Inflammatory macrophage treated with lipopolysaccharide for 1 hour (primary cell): ENCODE results near the gene TMEM217.

Experiments
- DNase-seq, 2 donors: peaks; one replicate each; pipeline ENCODE4 v3.0.0-alpha.2; 2020 to 2022

The TMEM217 gene

DNA sequence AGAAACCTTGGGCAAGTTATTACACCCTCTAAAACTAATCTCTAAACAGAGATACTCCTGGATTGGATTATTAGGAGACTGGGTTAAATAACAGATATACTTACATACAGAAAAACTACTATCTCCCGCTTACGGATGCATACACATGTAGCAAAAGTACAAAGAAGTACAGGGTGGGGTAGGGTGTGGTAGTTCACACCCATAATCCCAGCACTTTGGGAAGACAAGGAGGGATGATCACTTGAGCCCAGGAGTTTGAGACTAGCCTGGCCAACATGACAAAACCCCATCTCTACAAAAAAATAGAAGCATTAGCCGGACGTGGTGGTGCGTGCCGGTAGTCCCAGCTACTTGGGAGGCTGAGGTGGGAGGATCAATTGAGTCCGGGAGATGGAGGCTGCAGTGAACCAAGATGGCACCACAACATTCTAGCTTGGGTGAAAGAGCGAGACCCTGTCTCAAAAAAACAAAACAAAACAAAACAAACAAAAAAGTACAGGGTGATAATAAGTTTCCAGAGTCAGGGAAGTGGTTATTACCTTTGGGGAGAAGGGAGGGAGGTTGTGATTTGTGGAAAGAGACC, 79.9 kb downstream of the TMEM217 start:
- DNase-seq, result no peak

DNA sequence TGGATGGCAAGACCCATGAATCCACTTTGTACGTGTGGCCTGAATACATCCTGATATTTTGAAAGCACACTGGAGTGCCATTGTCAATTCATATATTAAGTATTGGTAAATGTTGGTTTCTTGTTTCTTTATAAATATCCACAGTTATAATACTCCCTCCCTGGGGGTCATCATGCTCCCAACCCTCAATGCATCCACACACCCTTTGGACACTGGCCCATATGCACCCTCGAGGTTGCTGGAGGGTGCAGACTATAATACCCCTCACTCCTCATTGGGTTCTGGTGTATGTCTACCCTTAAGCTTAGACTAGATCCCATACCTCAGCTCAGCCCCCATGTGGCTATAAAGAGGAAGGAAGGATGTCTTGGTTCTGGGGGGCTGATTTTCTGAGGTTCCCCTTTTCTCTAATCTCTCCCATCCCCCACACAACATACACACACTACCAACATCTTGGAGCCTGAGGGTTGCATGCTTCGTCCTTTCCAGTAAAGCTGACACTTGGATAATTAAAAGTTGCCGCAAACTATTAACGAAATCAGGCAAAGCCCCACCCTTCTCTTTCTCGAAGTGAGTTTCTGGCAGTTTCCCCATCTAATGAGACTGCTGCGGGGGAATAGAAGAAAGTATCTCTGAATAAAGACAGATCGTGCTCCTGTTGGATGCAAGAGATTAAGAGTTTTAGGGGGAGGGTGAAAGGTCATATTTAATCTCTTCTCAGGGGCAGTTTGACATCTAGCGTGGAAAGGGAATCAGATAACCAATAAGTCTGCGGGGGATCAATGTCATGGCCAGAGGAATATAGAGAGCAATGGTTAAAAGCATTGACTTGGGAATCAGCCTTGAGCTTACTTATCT, 80.6 kb downstream of the TMEM217 start:
- peak; percentile 39 to 51 for DNase-seq

- DNase-seq, result peak in 1 of 2 donors; percentile 27
These were observed 81.5 kb downstream of the TMEM217 start for GRCh38 chr6:37176268-37177076.

GRCh38 chr6:37175332-37176267, 82.3 kb downstream of the TMEM217 start:
- DNase-seq, result peak in 1 of 2 donors; percentile 19

- DNase-seq, result no peak
These were observed 83.2 kb downstream of the TMEM217 start for GRCh38 chr6:37174515-37175331.

DNA sequence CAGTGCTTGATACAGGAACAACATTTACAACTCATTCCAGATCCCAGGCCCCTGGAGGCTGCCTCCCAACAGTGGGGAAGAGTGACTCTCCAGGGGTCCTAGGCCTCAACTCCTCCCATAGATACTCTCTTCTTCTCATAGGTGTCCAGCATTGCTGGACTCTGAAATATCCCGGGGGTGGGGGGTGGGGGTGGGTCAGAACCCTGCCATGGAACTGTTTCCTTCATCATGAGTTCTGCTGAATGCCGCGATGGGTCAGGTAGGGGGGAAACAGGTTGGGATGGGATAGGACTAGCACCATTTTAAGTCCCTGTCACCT, 83.8 kb downstream of the TMEM217 start:
- DNase-seq, result no peak

- peak; percentile 74 to 90 for DNase-seq
These were observed 84.3 kb downstream of the TMEM217 start for GRCh38 chr6:37173493-37174195.

GRCh38 chr6:37172912-37173492, 84.9 kb downstream of the TMEM217 start:
- no peak for DNase-seq

DNA sequence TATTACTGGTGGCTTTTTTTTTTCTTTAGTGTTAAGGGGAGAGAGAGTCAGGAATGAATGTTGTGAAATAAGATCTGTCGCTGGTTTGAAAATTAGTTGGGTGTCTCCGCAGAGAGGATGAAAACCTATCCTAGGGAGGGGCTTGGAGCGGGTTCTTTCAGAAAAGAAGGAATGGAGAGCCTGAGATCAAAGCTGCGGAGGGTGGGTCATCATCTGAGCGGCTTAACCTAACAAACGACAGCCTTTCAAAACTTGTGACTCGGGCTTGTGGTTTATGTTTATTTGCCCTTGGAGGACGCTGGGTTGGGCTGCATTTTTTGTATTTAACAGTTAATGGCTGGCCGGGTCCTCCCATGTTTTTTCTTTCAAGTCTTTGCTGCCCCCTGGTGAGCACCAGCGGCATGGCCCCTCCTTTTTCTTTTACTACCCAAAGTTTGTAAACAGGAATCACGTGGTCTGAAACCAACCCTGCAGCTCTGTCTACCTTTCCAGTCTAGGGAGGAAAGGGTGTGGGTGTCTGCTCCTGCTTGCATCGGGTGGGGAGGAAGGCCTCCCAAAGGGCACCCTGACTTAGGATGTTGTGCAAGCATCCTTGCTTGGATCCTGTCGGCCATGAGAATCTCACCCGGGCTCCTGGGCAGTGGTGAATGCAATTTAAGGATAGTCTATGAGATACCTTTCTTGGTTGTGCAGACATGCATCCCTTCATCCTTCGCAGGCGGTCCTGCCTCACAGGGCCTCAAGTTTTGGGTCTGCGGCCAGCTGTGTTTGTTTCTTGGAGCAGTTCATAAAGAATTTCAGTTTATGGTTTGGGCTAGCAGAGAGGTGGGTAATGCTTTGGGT, 85.8 kb downstream of the TMEM217 start:
- peak; percentile 81 to 97 for DNase-seq

DNA sequence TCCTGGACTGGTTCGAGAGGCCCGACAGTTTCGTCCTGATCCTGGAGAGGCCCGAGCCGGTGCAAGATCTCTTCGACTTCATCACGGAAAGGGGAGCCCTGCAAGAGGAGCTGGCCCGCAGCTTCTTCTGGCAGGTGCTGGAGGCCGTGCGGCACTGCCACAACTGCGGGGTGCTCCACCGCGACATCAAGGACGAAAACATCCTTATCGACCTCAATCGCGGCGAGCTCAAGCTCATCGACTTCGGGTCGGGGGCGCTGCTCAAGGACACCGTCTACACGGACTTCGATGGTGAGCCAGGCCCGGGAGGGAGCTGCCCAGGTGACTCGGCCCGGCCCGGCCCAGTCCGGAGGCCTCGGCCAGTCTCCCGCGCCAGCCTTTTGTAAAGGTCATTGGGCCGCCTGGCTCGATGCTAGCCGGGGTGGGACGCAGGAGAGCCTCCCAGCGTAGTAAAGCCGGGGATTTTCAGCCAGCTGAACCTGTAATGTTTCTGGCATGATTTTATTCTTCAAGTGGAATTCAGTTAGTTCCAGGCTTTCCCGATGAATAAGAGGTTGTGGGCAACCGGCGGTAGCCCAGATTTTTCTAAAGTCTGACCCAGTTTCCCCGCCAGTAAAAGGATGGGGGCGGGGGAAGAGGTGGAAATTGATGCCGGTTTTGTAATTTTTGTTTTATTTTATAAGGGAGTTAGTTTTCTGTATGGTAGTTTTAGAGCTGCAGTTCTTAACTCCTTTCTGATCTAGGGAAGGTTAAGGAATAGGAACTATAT, 86.6 kb downstream of the TMEM217 start:
- DNase-seq, result peak in 1 of 2 donors; percentile 28

DNA sequence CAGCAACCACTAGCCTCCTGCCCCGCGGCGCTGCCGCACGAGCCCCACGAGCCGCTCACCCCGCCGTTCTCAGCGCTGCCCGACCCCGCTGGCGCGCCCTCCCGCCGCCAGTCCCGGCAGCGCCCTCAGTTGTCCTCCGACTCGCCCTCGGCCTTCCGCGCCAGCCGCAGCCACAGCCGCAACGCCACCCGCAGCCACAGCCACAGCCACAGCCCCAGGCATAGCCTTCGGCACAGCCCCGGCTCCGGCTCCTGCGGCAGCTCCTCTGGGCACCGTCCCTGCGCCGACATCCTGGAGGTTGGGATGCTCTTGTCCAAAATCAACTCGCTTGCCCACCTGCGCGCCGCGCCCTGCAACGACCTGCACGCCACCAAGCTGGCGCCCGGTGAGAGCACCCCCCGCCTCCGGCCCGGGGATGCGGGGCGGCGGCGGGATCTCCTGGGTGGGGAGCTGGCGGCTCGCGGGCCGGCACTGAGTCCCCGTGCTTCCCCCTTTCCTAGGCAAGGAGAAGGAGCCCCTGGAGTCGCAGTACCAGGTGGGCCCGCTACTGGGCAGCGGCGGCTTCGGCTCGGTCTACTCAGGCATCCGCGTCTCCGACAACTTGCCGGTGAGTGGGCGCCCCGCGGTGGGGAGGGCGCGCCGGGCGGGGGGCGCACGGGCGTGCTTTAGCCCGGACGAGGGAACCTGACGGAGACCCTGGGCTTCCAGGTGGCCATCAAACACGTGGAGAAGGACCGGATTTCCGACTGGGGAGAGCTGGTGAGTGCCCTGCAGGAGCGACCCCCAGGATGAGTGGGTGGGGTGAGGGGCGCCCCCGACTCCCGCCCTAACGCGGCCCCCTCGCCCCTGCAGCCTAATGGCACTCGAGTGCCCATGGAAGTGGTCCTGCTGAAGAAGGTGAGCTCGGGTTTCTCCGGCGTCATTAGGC, 87.4 kb downstream of the TMEM217 start:
- peak; percentile 39 to 62 for DNase-seq

DNA sequence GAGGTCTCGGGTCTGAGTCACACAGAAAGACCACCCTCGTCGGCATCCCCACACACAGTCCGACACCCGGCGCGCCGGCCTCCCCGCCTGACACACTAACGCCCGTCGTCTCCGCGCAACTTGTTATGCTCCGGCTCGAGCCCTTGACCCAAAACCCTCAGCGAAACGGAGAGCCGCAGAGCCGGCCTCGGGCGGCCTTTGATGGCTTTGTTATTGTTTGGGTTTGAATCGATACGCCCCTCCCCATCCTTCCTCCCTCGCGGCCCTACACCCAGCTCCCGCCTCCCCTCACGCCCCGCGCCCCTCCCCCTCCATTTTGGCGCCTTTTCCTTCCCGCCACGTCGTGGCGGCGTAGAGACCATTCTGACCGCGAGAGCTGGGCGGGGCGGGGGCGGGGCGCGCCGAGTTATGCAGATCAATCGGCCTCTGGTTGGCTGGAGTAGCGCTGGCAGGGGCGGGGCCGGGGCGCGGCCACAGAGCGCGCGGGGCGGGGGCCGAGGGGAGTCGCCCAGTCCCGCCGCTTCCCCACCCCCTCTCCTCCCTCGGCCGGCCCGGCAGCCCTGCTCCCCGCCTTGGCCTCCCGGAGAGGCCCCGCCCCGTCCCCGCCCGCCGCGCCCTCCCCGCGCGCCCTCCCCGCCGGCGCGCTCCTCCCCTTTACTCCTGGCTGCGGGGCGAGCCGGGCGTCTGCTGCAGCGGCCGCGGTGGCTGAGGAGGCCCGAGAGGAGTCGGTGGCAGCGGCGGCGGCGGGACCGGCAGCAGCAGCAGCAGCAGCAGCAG, 88.3 kb downstream of the TMEM217 start, which contains the start of gene PIM1:
PIM1 (plus strand) TSS at position 657 of the 777 bp plus-strand sequence. CDS start 424 bp downstream, outside the sequence.
- DNase-seq, result peak; percentile 96 to 97

GRCh38 chr6:37168811-37169495, 89.0 kb downstream of the TMEM217 start:
- peak; percentile 85 to 98 for DNase-seq

- DNase-seq, result peak in 1 of 2 donors; percentile 9
These were observed 89.7 kb downstream of the TMEM217 start for GRCh38 chr6:37168163-37168758.

GRCh38 chr6:37162740-37163139, 95.2 kb downstream of the TMEM217 start:
- DNase-seq, result no peak
